Calu3 (cell line): Measurements from ENCODE around the gene CLEC12A. TPM values are rescaled to one million over a fixed set of nuclear protein-coding genes. Genes with fewer than 3 reads are reported as not detected.

ENCODE experiments used
- BruUV-seq: library from RNA; stranded (reverse); fragments of 400-500 nt; replicated peaks from 2 replicates; lab custom pipeline; 2021; lab: Mats Ljungman, UMichigan
- CTCF ChIA-PET: fragments of 300-600 bp; sonication (Branson Sonifier 250); formaldehyde crosslinking; loops from one replicate; lab custom pipeline; 2022; ENCODE audit warnings: antibody characterized with exemption; lab: Charles Lee
- DNase-seq: peaks from one replicate; pipeline ENCODE4 v3.0.0; 2022
- H3K27ac Mint-ChIP-seq: one replicate; pipeline ENCODE4 v1.8.0; 2022; ENCODE audit warnings: mixed read lengths; ENCODE audit not compliant: unreplicated experiment
- H3K27me3 Mint-ChIP-seq: one replicate; pipeline ENCODE4 v1.8.0; 2022; ENCODE audit warnings: mixed read lengths; ENCODE audit not compliant: unreplicated experiment
- H3K36me3 Mint-ChIP-seq: one replicate; pipeline ENCODE4 v1.8.0; 2022; ENCODE audit warnings: mild to moderate bottlenecking, moderate library complexity, mixed read lengths; ENCODE audit not compliant: insufficient read depth, unreplicated experiment
- H3K4me1 Mint-ChIP-seq: one replicate; pipeline ENCODE4 v1.8.0; 2022; ENCODE audit warnings: mild to moderate bottlenecking, low read depth, mixed read lengths; ENCODE audit not compliant: unreplicated experiment
- H3K4me3 Mint-ChIP-seq: one replicate; pipeline ENCODE4 v1.8.0; 2022; ENCODE audit warnings: mild to moderate bottlenecking, low read depth, moderate library complexity, mixed read lengths; ENCODE audit not compliant: unreplicated experiment
- H3K9me3 Mint-ChIP-seq: one replicate; pipeline ENCODE4 v1.8.0; 2022; ENCODE audit warnings: low read depth, mixed read lengths; ENCODE audit not compliant: unreplicated experiment
- intact Hi-C: fragments of 100-400 bp; cut with micrococcal nuclease; formaldehyde crosslinking; loops from one replicate; pipeline ENCODE4 v1.10.0; 2022; ENCODE audit not compliant: unreplicated experiment
- total RNA-seq: library from RNA; stranded (reverse); gene quantifications from 2 replicates; pipeline ENCODE4 v1.2.3, GENCODE V29; 2022
- TF ChIP-seq, protein P1 (sequence below): fragments of 200-600 bp; IDR thresholded peaks from one replicate; pipeline ENCODE4 v1.8.0; 2022; ENCODE audit warnings: antibody characterized with exemption; ENCODE audit not compliant: unreplicated experiment

CLEC12A gene
- total RNA-seq, 1 experiment from 2014 or later, result not detected

GRCh38 chr12:9935026-9935425 lies 36.2 kb upstream of the CLEC12A start:
- intact Hi-C loops, result no loop called here
- TF ChIP-seq, protein P1, sequence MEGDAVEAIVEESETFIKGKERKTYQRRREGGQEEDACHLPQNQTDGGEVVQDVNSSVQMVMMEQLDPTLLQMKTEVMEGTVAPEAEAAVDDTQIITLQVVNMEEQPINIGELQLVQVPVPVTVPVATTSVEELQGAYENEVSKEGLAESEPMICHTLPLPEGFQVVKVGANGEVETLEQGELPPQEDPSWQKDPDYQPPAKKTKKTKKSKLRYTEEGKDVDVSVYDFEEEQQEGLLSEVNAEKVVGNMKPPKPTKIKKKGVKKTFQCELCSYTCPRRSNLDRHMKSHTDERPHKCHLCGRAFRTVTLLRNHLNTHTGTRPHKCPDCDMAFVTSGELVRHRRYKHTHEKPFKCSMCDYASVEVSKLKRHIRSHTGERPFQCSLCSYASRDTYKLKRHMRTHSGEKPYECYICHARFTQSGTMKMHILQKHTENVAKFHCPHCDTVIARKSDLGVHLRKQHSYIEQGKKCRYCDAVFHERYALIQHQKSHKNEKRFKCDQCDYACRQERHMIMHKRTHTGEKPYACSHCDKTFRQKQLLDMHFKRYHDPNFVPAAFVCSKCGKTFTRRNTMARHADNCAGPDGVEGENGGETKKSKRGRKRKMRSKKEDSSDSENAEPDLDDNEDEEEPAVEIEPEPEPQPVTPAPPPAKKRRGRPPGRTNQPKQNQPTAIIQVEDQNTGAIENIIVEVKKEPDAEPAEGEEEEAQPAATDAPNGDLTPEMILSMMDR, result no peak
- BruUV-seq, result no TSS peak
- H3K4me3 Mint-ChIP-seq, result no peak overlapping the region
- peaks cover 9% of the 10 kb centered on the region for H3K27me3 Mint-ChIP-seq
- no peak for DNase-seq
- CTCF ChIA-PET, result no interaction called here
- no peaks in the 10 kb centered on the region for H3K9me3 Mint-ChIP-seq
- no peaks in the 10 kb centered on the region for H3K4me1 Mint-ChIP-seq
- no peaks in the 10 kb centered on the region for H3K36me3 Mint-ChIP-seq
- H3K27ac Mint-ChIP-seq, result no peak overlapping the region

- H3K4me3 Mint-ChIP-seq, result no peak overlapping the region
- no peaks in the 10 kb centered on the region for H3K4me1 Mint-ChIP-seq
- TF ChIP-seq, protein P1, result no peak
- no peaks in the 10 kb centered on the region for H3K9me3 Mint-ChIP-seq
- DNase-seq, result no peak
- no TSS peak for BruUV-seq
- no peaks in the 10 kb centered on the region for H3K36me3 Mint-ChIP-seq
- CTCF ChIA-PET, result no interaction called here
- H3K27me3 Mint-ChIP-seq, result peaks cover 21% of the 10 kb centered on the region
- intact Hi-C loops, result no loop called here
- no peak overlapping the region for H3K27ac Mint-ChIP-seq
Measured at GRCh38 chr12:9936591-9936990, 34.6 kb upstream of the CLEC12A start.

DNA sequence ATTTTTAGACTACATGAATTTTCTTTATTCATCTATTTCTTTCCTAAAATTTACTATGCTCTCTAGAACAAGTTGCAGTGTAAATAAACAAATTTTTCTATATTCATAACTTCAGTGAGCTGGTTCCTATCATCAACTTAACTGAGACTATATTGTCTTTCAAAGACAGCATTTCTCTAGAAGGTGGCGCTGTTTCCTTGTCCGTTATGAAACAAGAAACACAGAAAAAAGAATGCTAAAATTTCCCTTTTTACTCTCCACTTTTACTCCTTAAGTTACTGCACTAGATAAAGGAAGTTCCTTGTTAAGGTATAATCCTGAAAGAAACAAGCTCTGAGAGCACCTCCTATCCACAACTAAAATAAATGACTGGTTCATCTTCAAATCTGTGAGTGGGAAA lies 30.8 kb upstream of the CLEC12A start:
- no peaks in the 10 kb centered on the region for H3K9me3 Mint-ChIP-seq
- BruUV-seq, result no TSS peak
- H3K27ac Mint-ChIP-seq, result no peak overlapping the region
- H3K36me3 Mint-ChIP-seq, result no peaks in the 10 kb centered on the region
- no peak overlapping the region for H3K4me3 Mint-ChIP-seq
- H3K4me1 Mint-ChIP-seq, result no peaks in the 10 kb centered on the region
- TF ChIP-seq, protein P1, result no peak
- H3K27me3 Mint-ChIP-seq, result peaks cover 56% of the 10 kb centered on the region
- CTCF ChIA-PET, result interaction anchor here (0.6 to 1.1 kb wide), 3 partner anchors 13 to 127 kb away, joined by 3 read pairs; no protein-coding TSS in a partner anchor
- intact Hi-C loops, result no loop called here
- no peak for DNase-seq

- Mint-ChIP-seq H3K27ac (no peak overlapping the region), H3K36me3 (no peaks in the 10 kb centered on the region), H3K9me3 (no peaks in the 10 kb centered on the region), H3K4me1 (no peaks in the 10 kb centered on the region), H3K4me3 (no peak overlapping the region), H3K27me3 (peaks cover 56% of the 10 kb centered on the region)
- CTCF ChIA-PET, result no interaction called here
- no peak for DNase-seq
- TF ChIP-seq, protein P1, result no peak
- no TSS peak for BruUV-seq
- intact Hi-C loops, result no loop called here
Measured at GRCh38 chr12:9941838-9942237, 29.4 kb upstream of the CLEC12A start.
